K562 (cell line): ENCODE results near the gene BTBD16. TPM values are rescaled to one million over a fixed set of nuclear protein-coding genes. Genes with fewer than 3 reads are reported as not detected.

Experiments used
- ATF7 ChIP-seq: fragments of 450-650 bp; IDR thresholded peaks from 2 replicates; pipeline ENCODE4 v1.7.1; 2014; ENCODE audit warnings: mild to moderate bottlenecking, moderate library complexity
- CEBPZ ChIP-seq: fragments of 150-350 bp; IDR thresholded peaks from 2 replicates; pipeline ENCODE4 v1.6.1; 2014; ENCODE audit warnings: low read depth, mild to moderate bottlenecking, low read length, borderline replicate concordance
- CTCF ChIP-seq, 3 experiments: IDR thresholded peaks in 2 of 3; conservative IDR thresholded peaks in 1 of 3; 2 replicates each; pipeline ENCODE4 v1.5.1; 2011 to 2012; ENCODE audit warnings: low read length in 3 of 3, mild to moderate bottlenecking in 3 of 3, control low read depth in 2 of 3, improper control_type of control experiment in 1 of 3, inconsistent platforms in 1 of 3, low read depth in 1 of 3, mixed read lengths in 1 of 3, moderate library complexity in 1 of 3; ENCODE audit not compliant: insufficient read depth in 2 of 3
- DEAF1 ChIP-seq: fragments of 450-650 bp; formaldehyde crosslinking; IDR thresholded peaks from 2 replicates; pipeline ENCODE4 v1.4.0; 2020; ENCODE audit warnings: mild to moderate bottlenecking, moderate library complexity
- FIP1L1 ChIP-seq: fragments of 200-400 bp; formaldehyde crosslinking; IDR thresholded peaks from 2 replicates; pipeline ENCODE4 v1.6.1; 2018; ENCODE audit warnings: mild to moderate bottlenecking, low read depth, low read length; ENCODE audit not compliant: poor library complexity, severe bottlenecking
- FOXK2 ChIP-seq, 2 experiments: fragments of 450-650 bp; IDR thresholded peaks in 1 of 2; conservative IDR thresholded peaks in 1 of 2; 2 replicates each; pipeline ENCODE4 v1.6.1; 2016; ENCODE audit warnings: low read depth in 2 of 2, mild to moderate bottlenecking in 1 of 2
- NFYB ChIP-seq: IDR thresholded peaks from 2 replicates; pipeline ENCODE4 v1.6.1; 2011; ENCODE audit warnings: mild to moderate bottlenecking, moderate library complexity; ENCODE audit not compliant: insufficient read length; ENCODE audit errors: extremely low read depth
- RBM15 ChIP-seq: fragments of 200-400 bp; formaldehyde crosslinking; IDR thresholded peaks from 2 replicates; pipeline ENCODE4 v1.6.1; 2018; ENCODE audit warnings: mild to moderate bottlenecking, low read length, moderate library complexity; ENCODE audit not compliant: insufficient read depth
- RREB1 ChIP-seq: fragments of 250-450 bp; sonication (Bioruptor Pico); IDR thresholded peaks from 2 replicates; pipeline ENCODE4 v1.4.0; 2020
- SAFB ChIP-seq: fragments of 200-400 bp; formaldehyde crosslinking; IDR thresholded peaks from 2 replicates; pipeline ENCODE4 v1.6.1; 2017; ENCODE audit warnings: low read depth, low read length, borderline replicate concordance
- STAG1 ChIP-seq: sonication (generic); formaldehyde crosslinking; IDR thresholded peaks from 2 replicates; pipeline ENCODE4 v1.5.0; 2020; ENCODE audit warnings: missing genetic modification reagents, borderline replicate concordance
- ZNF584 ChIP-seq: fragments of 200-800 bp; sonication (Bioruptor generic); IDR thresholded peaks from 2 replicates; pipeline ENCODE4 v1.6.1; 2016; ENCODE audit warnings: low read depth, mild to moderate bottlenecking, missing genetic modification characterization, missing compliant biosample characterization
- ZNF764 ChIP-seq: fragments of 250-450 bp; sonication (Bioruptor Pico); IDR thresholded peaks from 2 replicates; pipeline ENCODE4 v1.4.0; 2020; ENCODE audit warnings: low read depth, mild to moderate bottlenecking, moderate library complexity
- polyA plus RNA-seq, 8 experiments: library from polyadenylated mRNA; depleted of rRNA in 4 of 8; stranded (reverse) in 5 of 8; unstranded in 3 of 8; fragments of >200 nt; fragmentation: Nextera tagmentation in 2 of 8; fragmentation: Illumina TruSeq in 1 of 8; extraction: Ambion mirVana in 2 of 8; extraction: Trizol in 1 of 8; gene quantifications; 2 replicates each; pipeline versions ENCODE4 v1.2.1 to v1.2.3, GENCODE V29; 2011 to 2014; ENCODE audit warnings: inconsistent platforms in 1 of 8, missing spikeins in 1 of 8
- total RNA-seq, 7 experiments: library from RNA; depleted of rRNA in 6 of 7; stranded (reverse); fragments of >200 nt in 6 of 7; fragmentation: Illumina TruSeq in 2 of 7; extraction: Trizol in 2 of 7; gene quantifications; 2 replicates each; pipeline versions ENCODE4 v1.2.1 to v1.2.3, GENCODE V29; 2011 to 2021; ENCODE audit warnings: low replicate concordance in 1 of 7

BTBD16 gene
- total and polyA plus RNA-seq, 9 of the 15 experiments (the other 6 are each of a cell fraction or from before 2014, with no cell fraction given): 0.11 TPM; not detected in 8

DNA sequence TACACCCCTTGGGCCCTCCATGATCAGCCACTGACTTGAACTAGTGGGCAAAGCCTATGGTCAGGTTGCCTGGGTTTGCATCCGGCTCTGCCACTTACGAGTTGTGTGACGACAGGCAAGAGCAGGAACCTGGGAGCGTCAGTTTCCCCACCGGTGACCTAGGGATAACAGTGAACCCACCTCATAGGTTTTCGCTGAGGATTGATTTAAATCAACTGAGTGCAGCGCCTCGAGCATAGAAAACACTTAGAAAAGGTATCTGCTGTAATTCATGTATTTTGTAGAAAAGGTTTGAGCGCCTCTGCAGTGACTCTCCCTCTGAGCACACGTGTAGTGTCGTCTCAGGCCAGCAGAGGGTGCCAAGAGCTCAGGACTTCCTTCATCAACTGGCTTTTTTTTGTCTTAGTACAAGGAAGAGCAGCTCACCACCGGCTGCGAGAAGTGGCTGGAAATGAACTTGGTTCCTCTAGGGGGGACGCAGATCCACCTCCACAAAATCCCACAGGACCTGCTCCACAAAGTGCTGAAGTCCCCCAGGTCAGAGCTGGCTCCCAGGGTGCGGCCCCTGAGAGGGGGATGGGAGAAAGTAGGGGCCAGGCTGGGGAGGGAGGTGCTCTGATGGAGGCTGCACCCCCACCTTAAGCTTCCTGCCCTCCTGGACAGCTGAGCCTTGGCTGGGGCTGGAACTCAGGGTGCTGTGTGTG is 27.7 kb downstream of the BTBD16 start (continued):
- TF ChIP-seq FIP1L1 (no peak), RREB1 (no peak), STAG1 (CRISPR knock-in tag) (peak; percentile 63; the same call in 1 of the 2 replicates), CEBPZ (no peak), CTCF (IDR thresholded peaks at IDR 0.05 in 2 of 3, conservative IDR thresholded peaks at IDR 0.05 in 1 of 3; ENCODE audit: insufficient read depth in 2 of 3, low read depth in 1 of 3, low read length in 3 of 3) (peak; percentile 67 to 77 (median 77)), ATF7 (no peak), SAFB (no peak), FOXK2 (conservative IDR thresholded peaks at IDR 0.05 in 1 of 2, IDR thresholded peaks at IDR 0.05 in 1 of 2; ENCODE audit: low read depth in 2 of 2) (no peak), ZNF764 (CRISPR knock-in tag) (no peak), ZNF584 (CRISPR knock-in tag) (no peak), RBM15 (no peak), NFYB (no peak), DEAF1 (CRISPR knock-in tag) (peak; percentile 9; the same call in 1 of the 2 replicates)
